ENCODE results near the gene GAREM1.
"Not testable (repeated sequence)": the region's sequence is repeated elsewhere in the genome, so short reads cannot be mapped to it uniquely, and the experiment has no call there.

The GAREM1 gene

DNA sequence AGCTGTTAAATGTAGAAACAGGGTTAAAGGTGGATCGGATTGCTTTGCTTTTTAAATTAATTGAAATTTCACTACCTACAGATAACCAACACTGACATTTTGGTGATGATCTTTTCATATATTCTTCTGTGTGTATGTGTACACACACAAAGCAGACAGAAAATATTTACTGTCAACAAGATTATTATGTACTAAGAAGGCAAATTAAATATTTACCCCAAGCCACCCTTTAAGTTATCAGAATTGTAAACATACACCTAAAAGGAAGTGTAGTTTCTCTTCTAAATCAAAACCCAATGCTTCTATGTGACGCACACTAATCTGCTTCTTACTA lies 98.7 kb downstream of the GAREM1 start:
- in situ Hi-C loops (cut with MboI; ENCODE audit: low sequenced_read_pairs) = no loop called here

DNA sequence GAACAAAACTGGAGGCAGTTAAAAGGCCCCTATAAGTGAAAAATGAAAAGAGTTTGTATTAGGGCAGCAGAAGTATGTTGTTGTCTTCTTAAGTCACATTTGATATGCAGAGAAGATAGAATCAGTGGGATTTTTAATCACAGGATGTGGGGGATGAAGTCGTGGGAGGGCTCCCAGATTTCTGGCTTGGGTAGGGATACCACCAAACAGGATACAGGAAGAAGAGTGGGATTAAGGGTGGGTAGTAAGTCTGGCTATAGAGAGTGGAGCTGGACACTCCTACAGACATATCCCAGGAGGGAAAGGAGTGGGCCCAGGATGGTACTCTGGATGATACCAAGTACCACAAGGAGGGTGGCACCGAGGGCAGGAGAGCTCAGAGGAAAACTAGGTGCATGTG lies 99.3 kb downstream of the GAREM1 start:
- in situ Hi-C loops (cut with MboI; ENCODE audit: low sequenced_read_pairs) = no loop called here

DNA sequence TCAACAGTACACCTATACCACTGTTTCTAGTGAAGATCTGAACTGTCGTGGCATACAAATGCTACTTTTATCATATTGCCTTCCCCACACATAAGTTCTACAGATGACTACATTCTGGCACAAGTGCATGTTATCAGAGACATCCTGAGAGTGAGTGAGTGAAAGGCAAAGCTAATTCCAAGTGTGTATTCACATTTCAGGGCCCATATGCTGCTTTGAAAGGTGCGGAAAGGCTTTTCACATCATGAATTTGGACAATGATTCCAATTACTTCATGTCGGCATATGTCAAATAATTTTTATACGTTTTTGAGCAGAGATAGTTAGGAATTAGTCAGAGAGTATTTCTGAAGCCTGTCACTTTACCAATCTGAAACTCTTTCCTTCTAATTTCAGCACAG lies 101.7 kb downstream of the GAREM1 start:
- in situ Hi-C loops (cut with MboI; ENCODE audit: low sequenced_read_pairs) = no loop called here

DNA sequence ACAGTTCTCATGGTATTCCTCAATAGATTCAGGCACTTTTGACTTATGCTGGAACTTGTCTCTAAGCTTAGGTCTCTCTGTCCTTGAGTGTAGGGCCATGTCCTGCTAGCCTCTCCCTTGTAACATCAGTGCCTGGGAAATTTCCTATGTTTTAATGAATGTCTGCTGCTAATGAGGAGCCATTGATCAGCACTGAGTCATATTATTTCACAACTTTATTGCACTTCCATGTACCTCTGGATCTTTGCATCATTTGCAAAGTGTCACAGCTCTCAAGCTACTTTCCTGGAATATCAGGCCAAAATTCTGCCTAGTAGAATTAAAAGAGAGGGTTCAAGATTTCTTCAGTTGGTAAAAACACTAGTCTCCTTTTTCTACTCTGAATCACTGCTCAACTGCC lies 102.5 kb downstream of the GAREM1 start:
- in situ Hi-C loops (cut with MboI; ENCODE audit: low sequenced_read_pairs) = no loop called here

DNA sequence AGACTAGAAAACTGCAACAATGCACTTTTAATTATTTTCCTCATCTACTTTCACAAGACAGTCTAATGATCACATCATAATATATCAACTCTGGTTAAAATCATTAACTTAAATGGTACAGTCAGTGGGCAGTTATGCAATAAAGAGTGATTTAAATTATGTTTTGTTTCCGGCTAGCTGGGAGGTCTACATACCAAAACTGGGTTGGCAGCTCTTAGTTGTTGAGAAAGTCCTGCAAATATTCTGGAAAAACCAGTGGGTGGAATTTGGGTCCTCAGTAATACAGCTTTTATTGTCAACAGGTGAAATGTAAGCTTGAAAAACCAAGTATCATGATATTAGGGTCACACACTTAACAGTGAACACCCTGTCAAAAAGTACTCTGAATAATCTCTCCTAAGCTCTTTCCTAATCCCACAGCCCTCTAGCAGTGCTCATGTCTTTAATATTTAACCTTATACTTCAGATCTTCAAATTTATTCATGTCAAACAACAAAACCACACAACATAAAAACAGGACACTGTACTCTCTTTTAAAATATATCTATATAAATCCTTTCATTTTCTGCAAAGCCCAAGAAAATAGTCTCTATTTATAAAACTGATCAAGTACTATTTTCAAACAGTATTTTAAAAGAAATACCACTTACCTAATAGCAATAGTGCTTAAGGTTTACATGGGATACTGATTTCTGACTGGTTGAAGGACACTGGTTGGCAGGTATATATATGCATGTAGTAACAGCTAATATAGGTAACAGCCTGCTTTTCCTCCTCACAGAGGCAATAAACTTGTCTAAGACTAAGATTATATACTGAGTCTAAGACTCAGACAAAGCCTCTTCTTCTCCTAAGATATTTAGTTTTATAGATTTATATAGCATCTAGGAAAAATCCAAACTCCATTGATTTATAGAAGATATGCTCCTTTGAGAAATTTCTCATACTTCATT lies 103.8 kb downstream of the GAREM1 start:
- in situ Hi-C loops (cut with MboI; ENCODE audit: low sequenced_read_pairs) = no loop called here

DNA sequence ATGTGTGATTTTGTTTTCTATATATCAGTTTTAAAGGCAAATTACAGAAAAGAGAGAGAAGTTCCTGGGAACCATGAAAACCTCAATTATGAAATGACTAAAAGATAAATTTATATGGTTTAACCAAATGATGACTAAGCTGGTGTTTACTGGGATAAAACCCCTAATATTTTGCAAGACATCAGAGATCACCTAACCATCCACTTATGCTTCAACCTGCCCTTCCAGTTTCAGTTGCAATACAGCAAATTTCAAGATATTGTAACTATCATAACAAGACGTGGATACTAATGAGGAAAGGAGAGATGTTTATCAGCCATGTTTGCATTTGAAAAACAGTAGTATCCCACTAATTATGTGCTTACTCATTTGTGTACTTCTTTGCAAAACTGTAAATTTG lies 108.2 kb downstream of the GAREM1 start:
- in situ Hi-C loops (cut with MboI; ENCODE audit: low sequenced_read_pairs) = no loop called here

DNA sequence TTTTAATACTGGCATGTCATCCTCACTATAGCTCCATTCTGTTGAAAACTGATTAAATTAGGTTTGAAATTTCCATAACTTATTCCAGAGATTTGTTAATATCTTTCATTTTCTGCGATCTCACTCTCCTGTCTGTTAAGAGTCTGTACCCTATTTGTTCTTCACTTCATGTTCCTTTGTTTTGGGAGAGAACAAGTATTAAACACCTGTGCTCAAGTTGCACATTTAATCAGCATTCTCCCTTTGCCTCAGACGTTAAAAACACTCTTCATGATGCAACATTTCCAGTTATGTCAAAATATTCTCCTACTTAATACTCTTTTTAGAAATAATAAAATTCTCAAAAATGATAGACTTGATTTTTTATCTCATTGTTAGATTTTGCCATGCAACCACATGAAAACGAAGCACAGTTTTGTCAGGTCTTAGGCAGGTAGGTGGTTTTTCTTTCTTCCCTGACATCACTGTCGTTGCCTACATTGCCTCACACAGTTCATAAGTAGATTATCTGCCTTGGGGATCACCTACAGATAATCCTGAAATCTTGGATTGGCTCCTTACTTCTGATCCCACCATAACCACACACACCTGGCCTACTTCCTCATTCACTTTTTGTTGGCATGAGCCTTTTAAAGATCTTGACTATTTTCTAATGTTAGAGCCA lies 109.9 kb downstream of the GAREM1 start:
- in situ Hi-C loops (cut with MboI; ENCODE audit: low sequenced_read_pairs) = no loop called here

DNA sequence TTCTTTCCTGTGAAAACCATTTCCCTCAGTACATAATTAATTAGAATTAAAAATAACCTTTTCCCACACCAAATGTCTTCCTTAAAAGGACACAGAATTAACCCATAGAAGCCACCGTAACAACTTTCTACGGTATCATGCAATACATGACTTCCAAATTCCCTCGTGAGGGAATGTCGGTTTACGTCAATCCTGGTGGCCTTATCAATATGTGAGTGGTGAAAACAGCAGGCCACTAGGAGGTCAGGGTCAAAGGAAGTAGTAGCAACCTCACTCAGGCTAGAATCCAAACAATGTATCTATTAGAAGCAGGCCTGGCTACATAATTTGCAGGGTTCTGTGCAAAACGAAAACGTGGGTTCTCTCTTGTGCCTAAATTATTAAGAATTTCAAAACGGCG lies 112.2 kb downstream of the GAREM1 start:
- in situ Hi-C loops (cut with MboI; ENCODE audit: low sequenced_read_pairs) = no loop called here

DNA sequence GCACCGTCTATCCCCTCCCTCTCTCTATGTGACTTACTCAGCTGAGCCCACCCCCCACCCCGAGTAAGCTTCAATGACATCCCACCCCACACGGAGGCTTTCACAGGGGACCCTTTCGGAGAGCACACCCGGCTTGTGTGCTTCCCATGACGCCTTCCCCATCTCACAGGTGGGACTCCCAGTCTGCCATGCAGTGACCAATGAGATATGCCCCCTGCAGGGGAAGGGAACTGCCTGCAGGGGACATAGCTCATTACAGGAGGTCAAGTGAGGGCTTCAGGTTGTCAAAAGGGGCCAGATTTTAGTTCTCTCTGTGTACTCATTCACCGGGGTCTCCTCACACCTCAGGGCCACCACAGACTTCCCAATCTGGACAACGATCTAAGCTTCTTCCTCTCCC lies 112.6 kb downstream of the GAREM1 start:
- in situ Hi-C loops (cut with MboI; ENCODE audit: low sequenced_read_pairs) = no loop called here

DNA sequence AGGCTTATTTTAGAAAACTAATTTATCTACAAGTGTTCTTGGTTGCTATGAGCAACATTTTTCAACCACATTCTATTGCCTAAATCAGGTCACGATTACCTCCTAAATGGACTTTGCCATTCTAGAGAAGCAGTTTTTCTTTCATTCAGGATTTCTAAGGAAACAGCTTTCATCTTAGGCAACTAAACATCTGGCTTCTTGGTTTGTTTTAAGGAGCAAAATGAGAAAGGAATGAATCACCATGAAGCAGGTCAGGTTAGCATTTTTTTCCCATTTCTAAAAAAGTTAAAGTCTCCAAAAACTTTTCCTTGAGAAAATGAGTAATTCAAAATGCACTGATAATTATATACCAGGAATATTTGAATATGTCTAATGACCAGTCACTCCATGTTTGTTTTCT lies 114.8 kb downstream of the GAREM1 start:
- in situ Hi-C loops (cut with MboI; ENCODE audit: low sequenced_read_pairs) = no loop called here

DNA sequence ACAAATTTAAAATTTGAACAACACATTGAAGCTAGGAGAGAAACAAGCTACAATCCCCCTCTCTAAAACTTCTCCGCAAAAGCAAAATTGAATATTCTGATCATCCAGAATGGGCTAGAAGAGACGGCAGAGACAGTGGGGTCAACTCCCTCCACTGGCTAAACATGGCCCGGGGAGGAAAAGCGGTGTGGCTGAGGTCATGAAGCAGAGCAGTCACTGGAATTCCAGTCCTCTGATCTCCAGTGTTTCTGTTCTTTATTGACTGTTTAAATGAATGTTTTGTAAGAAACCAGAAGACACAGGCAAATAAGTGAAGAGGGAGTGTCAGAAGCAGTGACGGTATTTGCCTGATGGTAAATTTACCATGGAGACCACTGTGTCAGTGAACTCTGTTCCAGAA lies 116.2 kb downstream of the GAREM1 start:
- in situ Hi-C loops (cut with MboI; ENCODE audit: low sequenced_read_pairs) = no loop called here

DNA sequence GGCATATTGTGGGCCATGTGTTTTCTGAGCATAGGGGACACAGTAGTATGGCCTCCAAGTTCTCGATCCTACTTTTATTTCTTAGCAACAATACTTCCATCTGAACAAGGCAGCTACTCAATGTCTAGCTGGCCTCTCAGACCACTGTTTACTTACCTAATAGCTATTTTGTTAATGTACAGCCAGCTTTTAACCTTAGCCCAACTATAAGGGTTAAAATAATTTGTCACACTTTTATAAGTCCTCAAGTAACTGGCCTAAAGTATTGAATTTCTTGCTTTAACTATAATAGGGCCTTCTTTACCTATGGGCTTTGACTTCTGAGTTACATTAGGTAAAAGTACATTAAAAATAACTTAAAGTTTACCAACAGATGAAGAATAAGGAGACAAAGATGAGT lies 117.4 kb downstream of the GAREM1 start:
- in situ Hi-C loops (cut with MboI; ENCODE audit: low sequenced_read_pairs) = no loop called here

DNA sequence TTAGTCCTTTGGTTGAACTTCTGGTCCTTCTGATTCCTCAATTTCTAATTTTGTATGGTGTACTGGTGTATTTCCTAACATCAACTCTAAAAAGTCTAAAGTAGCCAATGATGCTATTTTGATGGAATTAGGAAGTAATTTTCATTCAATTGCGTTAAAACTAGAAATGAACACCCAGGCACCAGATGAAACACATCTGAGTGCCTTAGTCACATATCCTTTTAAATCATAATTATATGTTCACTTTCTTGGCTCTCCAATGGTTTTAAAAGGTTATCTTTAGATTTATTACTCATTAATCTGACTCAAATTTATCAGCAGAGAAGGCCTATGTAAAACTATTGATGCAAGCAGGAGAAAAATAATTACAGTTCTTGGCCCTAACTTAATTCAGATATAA lies 119.7 kb downstream of the GAREM1 start:
- in situ Hi-C loops (cut with MboI; ENCODE audit: low sequenced_read_pairs) = no loop called here

DNA sequence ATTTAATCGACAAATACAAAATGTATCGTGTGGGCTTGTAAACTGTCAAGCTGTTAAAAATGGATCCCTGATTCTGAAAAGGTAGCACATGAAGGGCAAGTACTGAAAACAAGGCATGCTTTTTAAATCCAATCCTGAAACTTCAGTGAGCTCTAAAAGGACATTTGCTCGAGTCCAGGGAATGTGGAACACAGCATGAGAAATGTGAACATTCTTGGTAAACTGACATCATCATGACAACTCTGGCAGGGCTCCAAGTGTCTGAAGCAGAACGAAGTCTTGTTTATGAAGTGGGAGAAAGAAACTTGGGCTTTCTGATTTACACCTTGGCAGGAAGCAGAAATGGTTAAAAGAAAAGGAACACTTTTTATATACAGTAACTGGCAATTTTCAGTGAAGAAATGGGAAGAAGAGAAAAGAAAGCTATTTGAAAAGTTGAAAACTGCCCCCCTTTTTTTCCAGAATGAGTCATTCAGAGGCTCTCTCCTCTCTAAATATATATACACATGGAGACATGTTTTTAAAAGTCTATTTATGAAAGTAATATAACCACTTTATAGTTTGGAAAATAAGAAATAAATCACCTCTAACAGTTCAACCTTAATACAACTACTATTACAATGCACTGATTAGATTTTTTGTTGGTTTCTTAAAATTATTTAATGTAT lies 120.8 kb downstream of the GAREM1 start:
- in situ Hi-C loops (cut with MboI; ENCODE audit: low sequenced_read_pairs) = no loop called here

DNA sequence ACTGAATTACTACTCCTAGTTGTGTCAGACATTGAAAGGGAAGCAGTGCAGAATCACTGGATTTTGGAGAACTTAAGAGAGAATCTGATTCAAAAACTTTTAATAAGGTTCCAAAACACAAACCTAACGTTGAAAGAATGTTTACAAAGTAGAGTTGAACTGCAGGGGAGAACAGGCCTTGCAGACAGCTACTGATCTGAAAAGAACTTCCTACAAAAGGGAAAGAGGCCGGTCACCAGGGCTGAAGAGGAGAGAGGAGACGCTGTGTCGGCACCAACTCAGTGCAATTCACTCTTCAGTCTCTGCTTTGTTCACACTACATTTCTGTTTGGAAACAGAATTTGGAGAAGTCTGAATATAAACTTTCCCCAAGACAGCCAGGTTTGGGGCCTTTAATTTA lies 124.0 kb downstream of the GAREM1 start:
- in situ Hi-C loops (cut with MboI; ENCODE audit: low sequenced_read_pairs) = no loop called here

DNA sequence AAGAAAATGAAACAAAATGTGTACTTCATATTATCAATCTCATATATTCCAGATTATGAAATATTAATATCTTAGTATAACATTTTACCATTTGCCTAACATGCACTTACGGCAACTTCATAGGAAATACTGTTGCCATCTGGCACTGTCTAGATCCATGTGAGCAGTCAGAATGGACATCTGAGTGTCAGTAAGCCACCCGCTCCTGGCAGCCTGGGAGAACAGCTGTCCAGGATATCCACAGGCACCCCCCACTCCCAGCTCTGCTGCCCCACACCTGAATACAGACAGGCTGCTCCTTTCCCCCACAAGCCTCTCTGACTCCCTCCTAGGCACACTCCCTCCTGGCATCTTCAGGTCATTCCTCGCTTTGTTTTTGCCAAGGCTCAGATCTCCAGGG lies 127.0 kb downstream of the GAREM1 start:
- in situ Hi-C loops (cut with MboI; ENCODE audit: low sequenced_read_pairs) = no loop called here

DNA sequence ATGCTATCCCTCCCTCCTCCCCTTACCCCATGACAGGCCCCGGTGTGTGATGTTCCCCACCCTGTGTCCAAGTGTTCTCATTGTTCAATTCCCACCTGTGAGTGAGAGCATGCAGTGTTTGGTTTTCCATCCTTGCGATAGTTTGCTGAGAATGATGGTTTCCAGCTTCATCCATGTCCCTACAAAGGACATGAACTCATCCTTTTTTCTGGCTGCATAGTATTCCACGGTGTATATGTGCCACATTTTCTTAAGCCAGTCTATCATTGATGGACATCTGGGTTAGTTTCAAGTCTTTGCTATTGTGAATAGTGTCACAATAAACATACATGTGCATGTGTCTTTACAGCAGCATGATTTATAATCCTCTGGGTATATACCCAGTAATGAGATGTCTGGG lies 129.6 kb downstream of the GAREM1 start:
- in situ Hi-C loops (cut with MboI; ENCODE audit: low sequenced_read_pairs) = not testable (repeated sequence)

DNA sequence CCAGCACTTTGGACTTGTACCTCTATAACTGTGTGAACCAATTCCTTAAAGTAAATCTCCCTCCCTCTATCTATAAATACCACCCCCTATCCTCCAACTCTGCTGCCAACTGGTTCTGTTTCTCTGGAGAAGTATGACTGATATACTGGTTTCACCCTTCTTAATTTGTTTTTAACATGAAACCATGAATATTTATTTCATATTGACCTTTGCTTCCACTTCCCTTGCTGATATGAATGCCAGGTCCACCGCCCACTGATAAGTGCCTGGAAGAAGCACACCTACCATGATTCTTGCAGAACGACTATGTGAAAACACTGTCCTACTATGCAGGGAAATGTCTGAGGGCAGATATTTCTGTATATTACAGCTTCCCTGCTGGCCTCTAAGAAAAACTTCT lies 131.6 kb downstream of the GAREM1 start:
- in situ Hi-C loops (cut with MboI; ENCODE audit: low sequenced_read_pairs) = no loop called here

DNA sequence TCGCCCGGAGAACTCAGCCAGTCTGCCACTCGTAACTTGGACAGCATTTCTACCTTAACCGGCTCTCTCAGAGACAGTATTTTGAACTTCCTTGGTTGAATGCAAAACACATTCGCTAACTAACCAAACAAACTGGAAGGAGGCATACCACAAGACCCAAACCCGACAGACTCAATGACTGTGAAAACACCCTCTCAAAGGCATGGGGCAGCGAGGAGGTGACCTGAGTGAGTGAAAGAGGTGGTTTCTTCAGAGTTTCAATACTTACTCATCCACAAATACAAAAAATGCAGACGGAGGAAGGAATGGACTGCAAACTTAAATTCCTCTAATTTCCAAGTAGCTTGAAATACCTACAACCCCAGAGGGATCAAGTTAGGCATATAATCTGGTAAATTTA lies 132.9 kb downstream of the GAREM1 start:
- in situ Hi-C loops (cut with MboI; ENCODE audit: low sequenced_read_pairs) = no loop called here

DNA sequence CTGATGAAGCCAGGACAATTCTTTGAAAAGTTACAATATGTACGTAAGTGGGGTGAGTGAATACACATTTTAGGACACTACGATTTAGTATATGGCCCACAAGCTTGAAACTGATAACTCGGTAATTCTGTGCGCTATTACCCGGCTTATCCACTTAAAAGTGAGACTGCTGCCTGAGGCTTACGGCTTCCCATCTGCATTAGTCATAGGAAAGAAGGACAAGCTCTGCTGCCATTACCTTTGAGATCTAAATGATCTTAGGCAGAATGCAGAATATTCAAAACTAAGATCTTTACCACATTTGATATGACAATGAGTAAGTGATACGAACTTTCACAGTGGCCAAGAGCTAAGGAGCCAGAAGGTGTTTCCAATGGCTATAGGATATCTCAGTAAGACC lies 133.3 kb downstream of the GAREM1 start:
- in situ Hi-C loops (cut with MboI; ENCODE audit: low sequenced_read_pairs) = no loop called here

DNA sequence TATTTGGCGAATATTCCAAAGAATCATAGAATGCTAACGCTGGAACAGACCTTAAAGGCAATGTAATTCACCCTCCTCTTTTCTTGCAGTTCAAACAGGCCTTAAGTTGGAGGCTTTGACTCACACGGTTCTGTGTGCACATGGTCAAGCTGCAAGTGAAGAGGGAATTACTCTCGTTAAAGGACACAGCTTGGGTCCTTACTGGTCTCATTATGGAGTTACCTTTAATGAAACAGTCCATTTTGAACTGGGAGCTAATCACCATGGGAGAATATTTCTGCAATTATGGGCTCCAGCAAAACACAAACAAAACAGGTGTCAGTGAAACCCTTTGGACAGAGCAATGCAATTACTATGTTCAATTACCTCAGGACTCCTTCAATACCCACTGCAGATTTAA lies 135.5 kb downstream of the GAREM1 start:
- in situ Hi-C loops (cut with MboI; ENCODE audit: low sequenced_read_pairs) = no loop called here

DNA sequence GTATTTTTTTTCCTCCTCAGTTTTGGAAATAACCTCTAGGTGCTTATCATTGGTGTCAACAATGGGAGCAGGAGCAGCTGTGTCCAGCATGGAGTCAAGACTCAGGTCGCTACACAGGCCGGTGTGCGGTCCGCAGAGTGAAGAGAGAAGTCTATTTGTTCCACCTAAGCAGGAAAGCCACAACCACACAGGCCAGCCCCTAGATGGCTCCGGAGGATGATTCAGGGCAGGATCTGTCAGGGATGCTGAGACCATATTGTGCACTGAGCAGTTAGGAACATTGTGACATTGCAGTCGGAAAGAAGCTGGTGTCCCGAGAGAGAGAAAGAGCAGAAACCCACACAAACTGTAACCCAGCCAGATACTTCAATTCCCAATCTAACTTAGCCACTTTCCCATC lies 136.9 kb downstream of the GAREM1 start:
- in situ Hi-C loops (cut with MboI; ENCODE audit: low sequenced_read_pairs) = no loop called here
